Measurements from ENCODE around the gene POLR2C.
"Not testable (repeated sequence)": the region's sequence is repeated elsewhere in the genome, so short reads cannot be mapped to it uniquely, and the experiment has no call there.

Gene POLR2C

DNA sequence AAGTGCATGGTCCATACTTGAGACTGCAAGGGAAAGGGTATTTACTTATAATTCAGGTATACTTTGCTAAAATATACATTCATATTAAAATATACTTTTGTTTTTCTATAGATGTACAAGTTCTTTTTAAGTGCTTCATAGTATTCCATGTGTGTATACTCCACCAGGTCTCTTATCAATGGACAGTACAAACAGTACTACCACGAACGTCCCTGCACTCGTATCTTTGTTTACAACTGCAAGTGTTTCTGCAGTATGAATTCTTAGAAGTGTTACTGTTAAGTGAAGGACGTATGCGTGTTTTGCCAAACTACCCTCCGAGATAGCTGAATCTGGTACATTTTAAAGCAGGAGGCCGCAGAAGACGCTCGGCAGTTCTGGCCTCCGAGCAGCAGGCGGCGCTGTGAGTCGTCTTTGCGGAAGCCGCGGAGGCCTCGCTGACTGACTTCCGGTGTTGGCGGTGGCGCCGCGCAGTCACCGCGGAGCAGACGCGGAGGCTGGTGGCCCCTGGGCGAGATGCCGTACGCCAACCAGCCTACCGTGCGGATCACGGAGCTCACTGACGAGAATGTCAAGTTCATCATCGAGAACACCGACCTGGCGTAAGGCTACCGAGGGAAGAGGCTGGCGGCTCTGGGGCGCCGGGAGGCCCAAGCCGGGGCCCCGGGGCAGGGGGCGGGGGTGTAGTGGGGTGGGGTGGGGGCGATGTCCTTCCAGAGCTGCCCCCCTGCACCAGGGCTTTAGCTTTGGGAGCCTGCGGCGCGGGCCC is at the start of gene POLR2C:
Gene POLR2C (plus strand): TSS at position 471 of the 769 bp plus-strand sequence. CDS start 46 bp downstream, at position 517.
- DNase-seq = peak; percentile 65

DNA sequence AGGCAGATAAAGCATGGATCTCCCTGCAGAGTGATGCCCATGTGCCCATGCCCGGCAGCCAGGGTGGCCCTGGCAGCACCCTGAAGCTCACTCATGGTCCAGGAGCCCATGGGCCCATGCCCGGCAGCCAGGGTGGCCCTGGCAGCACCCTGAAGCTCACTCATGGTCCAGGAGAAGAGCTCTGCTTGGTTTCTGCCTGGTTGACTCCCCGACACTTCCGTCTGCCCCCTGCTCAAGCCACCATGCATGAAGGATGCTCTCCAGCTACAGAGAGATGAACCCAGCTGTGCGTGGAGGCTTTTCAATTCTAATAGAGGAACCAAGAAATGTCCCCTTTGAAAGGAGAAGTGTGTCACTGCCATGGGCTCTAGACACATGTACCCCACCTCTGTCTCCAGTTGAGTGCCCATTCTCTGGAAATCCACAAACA is 49.2 kb upstream of the POLR2C start:
- no peak for DNase-seq

GRCh38 chr16:57413733-57414132 is 48.7 kb upstream of the POLR2C start:
- DNase-seq = no peak

- DNase-seq = no peak
Measured at GRCh38 chr16:57416084-57416483, 46.4 kb upstream of the POLR2C start.

- DNase-seq = no peak
Measured at GRCh38 chr16:57419506-57419905, 43.0 kb upstream of the POLR2C start.

GRCh38 chr16:57422026-57422944 is 40.2 kb upstream of the POLR2C start:
- no peak for DNase-seq

GRCh38 chr16:57423152-57423551 is 39.3 kb upstream of the POLR2C start:
- DNase-seq = no peak

DNA sequence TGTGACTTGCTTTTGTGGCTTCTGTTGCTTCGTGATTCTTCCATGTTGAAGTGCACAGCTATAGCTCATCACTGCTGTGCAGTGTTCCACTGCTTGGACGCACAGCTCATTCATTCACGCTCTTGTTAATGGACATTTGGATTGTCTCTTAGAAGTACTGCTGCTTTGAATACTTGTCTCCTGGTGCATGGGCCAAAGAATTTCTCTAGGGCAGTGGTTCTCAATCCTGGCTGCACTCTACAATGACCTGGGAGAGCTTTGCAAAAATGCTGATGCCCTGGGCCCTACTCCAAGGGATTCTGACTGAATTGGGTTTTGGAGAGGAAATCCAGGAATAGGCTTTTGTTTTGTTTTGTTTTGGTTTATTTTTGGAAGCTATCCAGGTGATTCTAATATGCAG is 37.9 kb upstream of the POLR2C start:
- DNase-seq = no peak

DNA sequence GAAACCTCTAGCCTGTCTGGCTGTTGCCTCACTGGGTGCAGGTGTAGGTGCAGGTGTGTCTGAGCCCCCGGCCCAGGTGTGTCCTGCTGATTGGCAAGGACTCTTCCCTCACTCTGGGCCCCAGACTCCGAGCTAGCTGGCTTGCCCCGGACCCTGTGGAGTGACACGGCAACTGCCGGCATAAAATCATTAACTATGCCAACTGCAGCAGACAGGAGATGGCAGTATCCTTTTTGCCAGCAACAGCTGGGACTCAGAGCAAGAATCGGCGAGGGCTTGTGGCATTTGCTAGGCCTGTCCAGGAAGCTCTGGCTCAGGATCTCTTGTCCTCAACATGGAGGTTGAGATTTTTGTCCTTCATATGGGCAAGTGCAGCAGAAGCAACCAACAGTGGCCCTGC is 36.1 kb upstream of the POLR2C start:
- no peak for DNase-seq

- DNase-seq = no peak
Measured at GRCh38 chr16:57427307-57427706, 35.2 kb upstream of the POLR2C start.

GRCh38 chr16:57427824-57428223 is 34.7 kb upstream of the POLR2C start:
- DNase-seq = no peak

DNA sequence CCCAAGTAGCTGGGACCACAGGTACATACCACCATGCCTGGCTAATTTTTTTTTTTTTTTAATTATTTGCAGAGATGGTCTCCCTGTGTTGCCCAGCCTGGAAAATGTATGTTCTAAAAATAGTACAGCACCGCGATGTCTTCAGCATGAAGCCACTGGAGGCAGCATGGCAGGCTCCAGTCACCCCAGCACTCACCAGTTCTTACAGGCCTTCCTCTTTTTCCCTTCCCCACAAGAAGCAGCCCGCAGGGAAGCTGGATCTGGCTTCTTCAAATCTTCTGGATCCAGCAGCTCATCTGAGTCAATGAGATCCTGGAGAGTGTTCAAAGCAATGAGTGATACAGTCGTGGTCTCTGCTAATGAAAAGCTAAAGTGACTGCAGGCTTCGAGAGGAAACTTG is 31.5 kb upstream of the POLR2C start:
- no peak for DNase-seq

GRCh38 chr16:57432505-57432904 is 30.0 kb upstream of the POLR2C start:
- DNase-seq = no peak

DNA sequence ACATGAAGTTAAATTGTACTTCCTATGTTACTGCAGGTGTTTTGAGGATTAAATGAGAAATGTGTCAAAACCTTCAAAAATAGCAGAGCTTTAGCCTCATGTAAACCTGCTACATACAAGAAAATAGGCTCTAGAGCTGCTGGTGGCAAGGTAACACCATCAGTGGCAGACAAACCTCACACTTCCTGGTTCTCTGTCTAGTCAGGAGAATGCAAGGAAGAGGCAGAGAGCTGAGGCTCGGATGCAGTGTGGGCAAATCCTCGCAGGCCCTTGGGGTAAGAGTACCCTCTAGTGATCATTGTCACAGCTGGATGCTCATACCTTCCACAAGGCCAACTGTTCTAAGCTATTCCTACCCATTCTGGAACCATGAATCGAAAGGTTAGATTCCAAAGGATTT is 29.5 kb upstream of the POLR2C start:
- DNase-seq = no peak

- no peak for DNase-seq
Measured at GRCh38 chr16:57434003-57434402, 28.5 kb upstream of the POLR2C start.

GRCh38 chr16:57435838-57436237 is 26.6 kb upstream of the POLR2C start:
- no peak for DNase-seq

- DNase-seq = not testable (repeated sequence)
Measured at GRCh38 chr16:57439947-57440346, 22.5 kb upstream of the POLR2C start.

GRCh38 chr16:57440551-57440950 is 21.9 kb upstream of the POLR2C start:
- not testable (repeated sequence) for DNase-seq

DNA sequence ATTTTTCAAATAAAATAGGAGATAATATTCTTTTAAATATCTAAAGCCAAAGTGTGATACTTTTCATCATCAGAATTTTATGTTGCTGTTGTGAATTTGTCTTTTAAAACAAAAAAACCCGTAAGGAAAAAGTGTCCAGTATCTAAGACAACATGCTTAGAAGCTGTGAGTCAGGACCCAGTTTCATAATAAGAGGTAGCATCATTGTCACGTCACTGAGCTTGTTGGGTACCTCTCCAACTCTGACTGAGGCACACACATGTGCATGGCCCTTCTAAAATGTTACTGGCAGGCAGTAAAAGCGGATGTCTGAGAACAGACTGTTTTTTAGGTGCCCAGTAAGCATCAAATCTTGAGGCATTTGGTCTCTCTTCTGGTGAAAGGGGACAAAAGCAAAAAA is 17.8 kb upstream of the POLR2C start:
- no peak for DNase-seq

- no peak for DNase-seq
Measured at GRCh38 chr16:57445510-57445909, 17.0 kb upstream of the POLR2C start.

DNA sequence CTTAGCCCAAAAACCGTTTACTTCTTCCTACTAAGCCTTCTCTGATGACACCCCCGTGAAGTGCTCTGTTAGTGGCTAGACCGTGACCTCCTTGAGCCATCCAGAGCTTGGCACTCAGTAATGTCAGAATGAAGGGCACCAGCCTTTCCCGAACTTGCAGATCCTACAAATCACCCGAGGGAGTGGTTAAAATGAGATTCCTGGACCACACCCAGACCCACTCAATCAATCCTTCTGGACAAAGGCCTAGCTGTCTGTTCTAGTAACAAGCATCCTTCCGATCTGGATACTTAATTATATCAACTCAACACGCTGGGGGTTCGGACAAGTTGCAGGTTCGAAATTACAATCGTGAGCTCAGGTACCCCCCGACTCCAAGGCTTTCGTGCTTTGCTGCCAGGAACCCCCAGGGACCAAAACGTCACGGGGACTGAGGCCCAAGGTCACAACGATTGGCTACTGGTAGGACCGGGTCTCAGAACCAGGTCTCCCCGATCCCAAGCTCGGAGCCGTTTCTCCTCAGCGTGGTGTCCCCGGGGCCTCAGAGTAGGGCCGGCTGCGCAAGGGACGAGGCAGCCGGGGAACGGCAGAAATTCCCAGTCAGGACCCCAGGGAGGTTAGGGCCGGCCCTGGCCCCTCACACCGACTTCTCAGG is 15.8 kb upstream of the POLR2C start:
- DNase-seq = no peak

DNA sequence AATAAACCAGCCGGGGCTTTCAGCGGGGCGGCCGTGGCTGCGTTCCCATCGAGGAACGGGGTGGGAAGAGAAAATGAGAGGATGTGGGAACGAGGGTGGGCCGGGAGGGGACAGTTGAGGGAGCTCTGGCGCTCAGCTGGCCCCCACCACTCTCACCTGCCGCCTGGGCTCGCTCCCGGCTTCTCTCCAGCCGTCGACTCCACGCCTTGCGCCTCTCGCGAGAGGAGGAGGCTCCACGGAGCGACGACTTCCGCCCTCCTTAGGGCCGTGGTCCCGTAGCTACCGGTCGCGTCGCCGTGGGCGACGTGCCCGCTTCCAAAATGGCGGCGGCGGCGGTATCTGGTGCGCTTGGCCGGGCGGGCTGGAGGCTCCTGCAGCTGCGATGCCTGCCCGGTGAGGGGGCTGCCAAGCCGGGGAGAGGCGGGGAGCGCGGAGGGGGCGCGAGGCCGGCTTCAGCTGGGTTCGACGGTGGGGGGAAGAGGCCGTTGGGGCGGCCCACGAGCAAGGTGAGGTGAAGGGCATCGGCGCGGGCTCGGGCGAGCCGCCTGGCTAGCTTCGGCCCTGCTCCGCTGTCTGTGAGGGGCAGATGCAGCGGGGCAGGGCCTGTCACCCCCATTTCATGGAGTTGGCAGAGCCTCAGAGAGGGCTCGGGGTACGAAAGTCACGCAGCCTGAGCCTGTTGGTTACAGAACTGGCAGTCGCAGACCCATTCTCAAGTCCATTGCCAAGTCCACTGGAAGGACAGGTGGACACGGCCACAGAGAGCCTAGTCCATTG is 15.1 kb upstream of the POLR2C start, which contains the start of the genes CIAPIN1 and COQ9:
Gene CIAPIN1 (minus strand): TSS at position 200 of the 777 bp plus-strand sequence. CDS start 6,457 bp downstream, outside the sequence.
Gene COQ9 (plus strand): TSS at position 294 of the 777 bp plus-strand sequence. CDS start 27 bp downstream, at position 321.
- peak; percentile 78 for DNase-seq
